ENCODE results near the gene GTF2E1. TPM values are rescaled to one million over a fixed set of nuclear protein-coding genes. Genes with fewer than 3 reads are reported as not detected.

Gene GTF2E1
- total RNA-seq, 4 donors from 2014 or later = 11.3 to 25.5 (median 17.2) TPM

DNA sequence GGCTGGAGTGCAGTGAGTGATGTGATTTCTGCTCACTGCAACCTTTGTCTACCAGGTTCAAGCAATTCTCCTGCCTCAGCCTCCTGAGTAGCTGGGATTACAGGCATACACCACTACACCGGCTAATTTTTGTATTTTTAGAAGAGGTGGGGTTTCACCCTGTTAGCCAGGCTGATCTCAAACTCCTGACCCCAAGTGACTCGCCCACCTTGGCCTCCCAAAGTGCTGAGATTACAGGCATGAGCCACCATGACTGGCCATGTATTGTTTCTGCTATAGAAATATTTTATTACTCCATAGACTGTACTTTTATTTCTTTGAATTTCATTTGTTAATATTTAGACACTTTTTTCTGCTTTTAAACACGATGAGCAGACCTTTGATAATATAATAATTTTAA, 60.4 kb downstream of the GTF2E1 start:
- 57 to 84% methylated on average over 3 of the region's 3 CpGs for WGBS, 2 donors
- no peaks in the 10 kb centered on the region for H3K9me3 ChIP-seq
- H3K4me1 ChIP-seq = no peaks in the 10 kb centered on the region
- TF ChIP-seq CTCF (IDR thresholded peaks at IDR 0.05) (no peak), POLR2A (IDR thresholded peaks at IDR 0.05) (no peak)
- no peak overlapping the region for H3K4me3 ChIP-seq (replicated peaks in 1 of 3)
- DNase-seq = no peak
- intact Hi-C loops (cut with DNase I) = no loop called here
- H3K27me3 ChIP-seq = no peaks in the 10 kb centered on the region
- no peaks in the 10 kb centered on the region for H3K36me3 ChIP-seq
- H3K27ac ChIP-seq = no peak overlapping the region

- no peak overlapping the region for H3K4me3 ChIP-seq (replicated peaks in 1 of 3)
- H3K36me3 ChIP-seq = no peaks in the 10 kb centered on the region
- TF ChIP-seq CTCF (IDR thresholded peaks at IDR 0.05) = peak in 2 of 6 experiments; percentile 13 to 39
- TF ChIP-seq POLR2A (IDR thresholded peaks at IDR 0.05) = no peak
- intact Hi-C loops (cut with DNase I) = no loop called here
- peak; percentile 87 to 88 for DNase-seq
- peak overlapping the region in 2 of 3 donors; percentile 59 to 72 for H3K27ac ChIP-seq
- peaks cover 29 to 40% of the 10 kb centered on the region in 2 donors for H3K4me1 ChIP-seq
- 21 to 44% methylated on average over 4 of the region's 4 CpGs for whole genome bisulfite sequencing, 2 donors
- no peaks in the 10 kb centered on the region for H3K9me3 ChIP-seq
- H3K27me3 ChIP-seq = no peaks in the 10 kb centered on the region
These were observed 74.2 kb downstream of the GTF2E1 start for GRCh38 chr3:120816728-120817127.

DNA sequence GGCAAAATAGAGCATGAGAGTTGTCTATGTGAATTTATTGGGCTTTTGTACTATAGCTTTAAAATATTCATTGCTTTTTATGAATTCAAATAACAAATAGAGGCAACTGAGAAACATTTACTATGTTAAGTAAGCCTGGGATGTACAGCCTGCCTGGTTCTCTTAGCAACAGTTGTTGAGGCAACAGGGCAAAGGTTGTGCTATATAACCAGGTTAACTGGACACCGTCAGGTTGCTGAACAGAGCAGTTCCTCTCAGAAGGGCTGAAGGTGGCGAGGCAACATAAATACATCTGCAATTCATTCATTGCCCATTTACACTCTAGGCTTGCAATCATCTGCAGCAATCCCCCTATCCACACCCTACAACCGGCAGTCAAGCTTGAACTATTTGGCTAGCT, 78.2 kb downstream of the GTF2E1 start:
- Histone ChIP-seq H3K36me3 (no peaks in the 10 kb centered on the region), H3K9me3 (no peaks in the 10 kb centered on the region), H3K27ac (peak overlapping the region in 2 of 3 donors; percentile 38 to 52), H3K27me3 (no peaks in the 10 kb centered on the region), H3K4me1 (peaks cover 35 to 40% of the 10 kb centered on the region in 2 donors), H3K4me3 (replicated peaks in 1 of 3) (no peak overlapping the region)
- intact Hi-C loops (cut with DNase I) = no loop called here
- 76 to 81% methylated on average over 3 of the region's 3 CpGs for WGBS, 2 donors
- DNase-seq = no peak
- no peak for TF ChIP-seq POLR2A (IDR thresholded peaks at IDR 0.05)
- TF ChIP-seq CTCF (IDR thresholded peaks at IDR 0.05) = no peak

GRCh38 chr3:120821426-120821825, 78.9 kb downstream of the GTF2E1 start:
- TF ChIP-seq POLR2A (IDR thresholded peaks at IDR 0.05) = no peak
- no peak for TF ChIP-seq CTCF (IDR thresholded peaks at IDR 0.05)
- Histone ChIP-seq H3K4me3 (replicated peaks in 1 of 3) (no peak overlapping the region), H3K27ac (peak overlapping the region in 1 of 3 donors; percentile 52), H3K4me1 (peaks cover 35 to 40% of the 10 kb centered on the region in 2 donors), H3K27me3 (no peaks in the 10 kb centered on the region), H3K36me3 (no peaks in the 10 kb centered on the region), H3K9me3 (no peaks in the 10 kb centered on the region)
- intact Hi-C loops (cut with DNase I) = no loop called here
- DNase-seq = no peak

GRCh38 chr3:120823156-120823555, 80.6 kb downstream of the GTF2E1 start:
- Histone ChIP-seq H3K9me3 (no peaks in the 10 kb centered on the region), H3K4me3 (replicated peaks in 1 of 3) (no peak overlapping the region), H3K27me3 (no peaks in the 10 kb centered on the region), H3K36me3 (no peaks in the 10 kb centered on the region), H3K4me1 (peaks cover 26 to 30% of the 10 kb centered on the region in 2 donors), H3K27ac (no peak overlapping the region)
- WGBS, 2 donors = 89 to 93% methylated on average over 3 of the region's 3 CpGs
- intact Hi-C loops (cut with DNase I) = no loop called here
- no peak for DNase-seq
- TF ChIP-seq POLR2A (IDR thresholded peaks at IDR 0.05) (no peak), CTCF (IDR thresholded peaks at IDR 0.05) (no peak)

Data from thyroid gland (tissue), 4 donors.